NK-92 (cell line): ENCODE data around the gene SOBP.
"Not testable (repeated sequence)": the region's sequence is repeated elsewhere in the genome, so short reads cannot be mapped to it uniquely, and the experiment has no call there.

ENCODE experiments used
- DNase-seq: peaks from one replicate; lab custom pipeline; 2025; ENCODE audit not compliant: unreplicated experiment; lab: John Stamatoyannopoulos, UW

Gene SOBP

GRCh38 chr6:107550241-107550840 lies 60.4 kb downstream of the SOBP start:
- DNase-seq: no peak

DNA sequence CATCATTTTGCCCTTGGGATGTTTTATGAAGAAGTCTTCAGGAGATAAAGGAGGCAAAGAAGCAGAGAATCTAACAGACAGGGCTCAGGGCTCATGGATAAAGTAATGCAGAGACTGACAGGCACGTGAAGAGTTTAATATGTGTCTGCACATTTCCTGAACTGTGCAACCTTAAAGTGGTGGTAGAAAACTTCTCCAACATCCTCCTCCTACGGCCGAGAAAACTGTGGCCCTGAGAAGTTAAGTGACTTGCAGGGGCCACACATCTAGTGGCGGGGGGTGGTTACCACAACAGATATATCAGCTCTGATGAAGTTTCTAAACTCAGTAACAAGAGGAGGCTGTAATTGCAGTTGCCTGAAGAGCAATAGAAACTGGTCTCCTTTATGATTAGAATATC lies 61.0 kb downstream of the SOBP start:
- no peak for DNase-seq

GRCh38 chr6:107553121-107553520 lies 63.2 kb downstream of the SOBP start:
- not testable (repeated sequence) for DNase-seq

GRCh38 chr6:107554326-107554725 lies 64.4 kb downstream of the SOBP start:
- no peak for DNase-seq

GRCh38 chr6:107554918-107555317 lies 65.0 kb downstream of the SOBP start:
- DNase-seq: no peak

DNA sequence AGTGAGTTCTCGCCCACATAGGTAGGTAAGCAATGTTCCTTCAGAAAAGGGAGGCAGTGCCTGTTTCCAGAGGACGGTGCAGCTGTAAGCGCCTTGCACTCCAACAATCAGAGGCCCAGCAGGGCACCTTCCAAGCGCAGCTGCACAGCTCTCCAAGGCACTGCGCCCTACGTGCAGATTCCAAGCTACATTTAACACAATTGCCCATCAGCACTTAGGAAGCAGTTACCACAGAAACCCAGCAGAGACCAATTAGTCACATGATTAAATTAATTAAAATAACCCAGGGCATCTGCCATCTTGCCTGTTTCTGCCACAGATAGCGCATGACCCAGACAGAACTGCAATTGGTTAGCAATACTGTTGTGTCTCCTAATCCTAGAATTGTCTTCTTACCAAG lies 65.5 kb downstream of the SOBP start:
- DNase-seq: no peak

- no peak for DNase-seq
Measured at GRCh38 chr6:107556082-107556481, 66.2 kb downstream of the SOBP start.

DNA sequence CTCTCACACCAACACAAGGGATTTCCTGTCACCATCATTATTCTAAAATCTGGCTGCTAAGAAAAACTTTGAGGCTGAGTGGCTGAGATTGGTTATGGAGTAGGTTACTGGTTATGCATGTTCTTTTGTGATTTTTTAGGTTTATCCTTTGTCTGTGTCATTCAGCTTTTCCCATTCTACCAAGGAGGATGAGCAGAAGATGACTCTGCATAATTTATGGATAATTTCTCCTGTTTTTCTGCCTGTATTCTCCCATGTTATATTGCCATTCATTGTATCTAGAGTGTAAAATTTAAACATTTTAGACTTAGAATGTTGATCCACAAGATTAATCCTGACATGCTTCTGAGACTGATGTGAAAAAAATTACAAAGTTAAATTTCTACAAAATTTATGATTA lies 67.8 kb downstream of the SOBP start:
- no peak for DNase-seq

GRCh38 chr6:107560657-107561056 lies 70.7 kb downstream of the SOBP start:
- no peak for DNase-seq

- DNase-seq: no peak
Measured at GRCh38 chr6:107561306-107561705, 71.4 kb downstream of the SOBP start.

DNA sequence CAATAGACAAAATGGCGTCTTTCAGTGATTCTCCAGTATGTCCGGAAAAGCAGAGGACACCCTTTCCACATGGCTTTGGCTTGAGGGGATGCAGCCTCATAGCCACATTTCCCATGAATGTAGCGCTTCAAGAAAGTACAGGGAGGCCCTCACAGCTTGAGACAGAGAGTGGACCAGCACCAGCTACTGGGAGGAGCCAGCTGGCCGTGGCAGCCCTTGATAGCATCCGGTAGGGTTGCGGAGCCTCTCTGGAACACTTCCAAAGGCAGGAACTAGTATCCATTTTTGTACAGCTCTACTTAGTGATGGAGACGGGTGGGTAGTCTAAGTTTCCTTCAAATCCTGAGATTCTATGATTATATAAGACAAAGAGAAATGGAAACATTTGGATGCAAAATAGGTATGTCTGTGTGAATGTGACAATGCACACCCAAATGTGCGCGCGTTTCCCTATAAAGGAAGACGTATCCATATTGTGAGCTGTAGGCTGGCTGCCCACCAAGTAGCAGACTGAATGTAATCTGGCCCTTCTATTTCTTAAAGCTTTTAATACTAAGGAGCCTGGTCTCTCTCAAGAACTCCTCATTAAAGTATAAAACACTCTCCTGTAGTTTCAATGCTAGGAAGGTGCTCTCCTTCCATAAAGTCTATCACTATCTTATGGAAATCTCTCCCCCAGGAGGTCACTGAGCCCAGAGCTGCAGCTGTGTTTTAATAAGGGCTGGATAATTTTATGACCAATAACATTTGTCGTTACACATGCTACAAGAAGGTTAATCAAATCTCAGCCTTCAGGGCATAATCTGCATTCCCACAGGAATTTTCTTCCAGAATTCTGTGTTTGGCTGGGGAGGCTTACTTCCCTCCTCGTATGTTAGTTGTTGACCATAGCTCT lies 74.0 kb downstream of the SOBP start:
- no peak for DNase-seq

DNA sequence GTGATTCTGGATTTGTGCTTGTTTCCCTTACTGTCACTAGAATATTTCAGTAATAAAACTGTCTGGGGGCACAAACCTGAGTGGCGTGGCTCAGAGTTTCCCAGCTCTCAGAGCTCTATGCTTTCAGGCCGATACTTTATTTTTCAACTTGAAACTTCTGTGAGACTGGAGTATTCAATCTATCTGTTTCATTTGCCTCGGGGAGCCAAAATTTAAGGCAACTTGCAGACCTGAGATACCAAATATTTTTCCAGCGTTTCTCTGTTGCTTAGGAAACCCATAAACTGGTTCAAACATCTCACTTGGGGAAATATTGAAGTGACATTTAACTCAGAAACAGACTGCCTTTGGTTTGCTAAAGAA lies 74.7 kb downstream of the SOBP start:
- DNase-seq: no peak

DNA sequence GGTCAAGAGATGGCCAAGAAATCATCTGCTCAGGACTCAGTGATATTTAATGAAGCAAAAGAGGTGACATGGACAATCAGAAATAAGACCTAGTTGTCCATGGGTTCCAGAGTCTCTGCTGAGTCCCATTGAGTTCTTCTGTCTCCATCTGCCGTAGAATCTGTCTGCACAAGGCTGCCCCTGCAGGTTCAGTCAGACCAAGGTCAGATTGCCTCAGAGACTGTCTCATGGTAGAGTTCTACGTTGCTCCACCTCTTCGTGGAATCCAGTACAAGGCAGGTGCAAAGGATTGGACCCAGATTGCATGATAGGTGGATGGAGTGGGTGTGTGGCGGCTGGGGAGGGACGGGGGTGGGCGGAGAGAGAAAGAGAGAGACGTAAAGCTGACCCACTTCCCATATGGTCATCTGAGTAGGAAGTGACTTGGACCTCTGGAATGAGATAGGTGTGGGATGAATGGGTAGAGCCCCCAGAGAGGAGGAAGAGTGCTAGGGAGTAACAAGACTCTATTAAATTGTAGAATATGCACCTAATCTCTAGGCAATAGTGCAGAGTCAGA lies 75.3 kb downstream of the SOBP start:
- no peak for DNase-seq

- no peak for DNase-seq
Measured at GRCh38 chr6:107567643-107568042, 77.7 kb downstream of the SOBP start.

GRCh38 chr6:107569473-107569872 lies 79.6 kb downstream of the SOBP start:
- DNase-seq: no peak

DNA sequence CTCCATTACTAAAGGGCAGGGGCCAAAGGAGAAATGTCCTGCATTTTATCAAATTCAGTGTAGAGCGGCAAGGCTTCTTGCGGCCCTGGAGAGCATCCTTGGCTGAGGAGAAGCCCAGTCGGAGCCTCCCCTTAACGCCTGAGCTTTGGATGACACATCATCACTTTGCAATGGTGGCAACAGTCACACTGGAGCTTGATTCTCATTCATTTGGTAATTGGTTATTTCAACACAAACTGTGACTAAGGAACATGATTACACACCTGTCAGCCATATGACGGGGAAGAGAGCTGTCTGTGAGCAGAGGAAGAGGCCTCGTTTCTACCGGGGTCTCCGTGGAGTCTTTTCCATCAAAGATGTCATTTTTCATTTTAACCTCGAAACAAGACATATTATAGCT lies 81.4 kb downstream of the SOBP start:
- DNase-seq: no peak

DNA sequence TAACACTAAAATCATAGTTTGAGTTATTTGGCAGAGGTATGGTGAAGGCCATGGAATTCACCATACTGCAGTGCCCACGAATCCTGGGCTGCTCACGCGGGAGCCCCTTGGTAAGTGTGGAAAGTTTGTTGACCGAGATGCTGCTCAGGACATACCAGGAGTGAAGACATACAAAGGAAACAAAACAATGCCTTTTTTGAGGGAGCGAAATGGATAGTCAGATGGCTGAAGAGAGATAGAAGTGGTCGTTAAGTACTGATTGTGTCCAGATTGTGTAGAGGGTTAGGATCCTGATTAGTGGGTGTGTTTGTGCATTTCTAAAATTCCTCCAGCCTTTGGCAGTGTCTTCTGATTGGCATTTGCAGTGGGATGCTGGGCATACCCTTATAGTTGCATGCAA lies 83.0 kb downstream of the SOBP start:
- no peak for DNase-seq

- DNase-seq: no peak
Measured at GRCh38 chr6:107574856-107575255, 84.9 kb downstream of the SOBP start.

DNA sequence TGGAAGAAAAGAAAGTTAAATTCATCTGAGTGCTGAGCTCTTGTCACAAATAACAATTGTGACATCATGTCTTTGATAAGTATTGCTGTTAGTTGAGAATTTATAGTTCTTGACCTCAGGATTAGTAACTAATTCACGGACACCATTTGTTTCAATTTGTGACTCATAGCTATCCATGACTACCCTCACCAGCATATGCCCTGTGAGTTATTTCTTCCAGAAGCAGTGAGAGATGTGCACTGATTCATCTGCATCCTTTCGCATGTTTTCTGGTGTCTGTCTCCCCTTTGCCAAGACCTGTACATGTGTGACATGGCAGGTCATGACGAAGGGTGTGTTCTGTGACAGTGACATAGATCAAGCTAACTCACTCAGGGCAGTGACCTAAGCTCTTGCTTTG lies 86.9 kb downstream of the SOBP start:
- DNase-seq: no peak

- DNase-seq: no peak
Measured at GRCh38 chr6:107578642-107579341, 88.9 kb downstream of the SOBP start.

- no peak for DNase-seq
Measured at GRCh38 chr6:107579456-107580056, 89.6 kb downstream of the SOBP start.
